CD8-positive, alpha-beta memory T cell (primary cell): Measurements from ENCODE around the gene TM9SF4. TPM values are rescaled to one million over a fixed set of nuclear protein-coding genes. Genes with fewer than 3 reads are reported as not detected.
"Not testable (repeated sequence)": the region's sequence is repeated elsewhere in the genome, so short reads cannot be mapped to it uniquely, and the experiment has no call there.

Source experiments
- CTCF ChIA-PET: fragments of 350-600 bp; sonication (Branson Sonifier 250); formaldehyde crosslinking; loops from one replicate; lab custom pipeline; 2021; ENCODE audit warnings: antibody characterized with exemption; lab: Charles Lee
- POLR2A ChIA-PET: fragments of 350-600 bp; sonication (Branson Sonifier 250); formaldehyde crosslinking; loops from one replicate; lab custom pipeline; 2021; ENCODE audit warnings: antibody characterized with exemption; lab: Charles Lee
- DNase-seq, 5 donors: peaks; one replicate each; pipeline versions ENCODE4 v3.0.0 to v3.0.0-alpha.2; 2020 to 2022; ENCODE audit warnings: mixed read lengths in 1 of 5
- H3K27ac ChIP-seq: one replicate; pipeline ENCODE4 v1.7.0; 2013; ENCODE audit warnings: low read depth, mild to moderate bottlenecking, low read length, moderate library complexity
- H3K27me3 ChIP-seq: 2 replicates; pipeline ENCODE4 v1.7.0; 2013; ENCODE audit warnings: low read length, mild to moderate bottlenecking; ENCODE audit not compliant: insufficient read depth, poor library complexity, severe bottlenecking
- H3K36me3 ChIP-seq: 2 replicates; pipeline ENCODE4 v1.7.0; 2013; ENCODE audit warnings: mild to moderate bottlenecking, low read length, moderate library complexity; ENCODE audit not compliant: insufficient read depth
- H3K4me1 ChIP-seq: 2 replicates; pipeline ENCODE4 v1.7.0; 2013; ENCODE audit warnings: mild to moderate bottlenecking, low read length, moderate library complexity; ENCODE audit not compliant: insufficient read depth
- H3K4me3 ChIP-seq: 2 replicates; pipeline ENCODE4 v1.7.0; 2013; ENCODE audit warnings: mild to moderate bottlenecking, low read length
- H3K9me3 ChIP-seq: 2 replicates; pipeline ENCODE4 v1.7.0; 2013; ENCODE audit warnings: mild to moderate bottlenecking, low read length
- H3K27ac Mint-ChIP-seq, 8 donors: one replicate each; pipeline ENCODE4 v1.8.0; 2020 to 2021; ENCODE audit warnings: mixed read lengths in 8 of 8, mild to moderate bottlenecking in 6 of 8, inconsistent platforms in 3 of 8, moderate library complexity in 3 of 8
- H3K27me3 Mint-ChIP-seq, 2 donors: one replicate each; pipeline ENCODE4 v1.8.0; 2020 to 2021; ENCODE audit warnings: mixed read lengths in 2 of 2, mild to moderate bottlenecking in 1 of 2, moderate library complexity in 1 of 2
- H3K36me3 Mint-ChIP-seq, 3 donors: one replicate each; pipeline ENCODE4 v1.8.0; 2020 to 2021; ENCODE audit warnings: mixed read lengths in 3 of 3, inconsistent platforms in 1 of 3, mild to moderate bottlenecking in 1 of 3
- H3K4me1 Mint-ChIP-seq, 3 donors: one replicate each; pipeline ENCODE4 v1.8.0; 2020 to 2021; ENCODE audit warnings: mixed read lengths in 3 of 3, inconsistent platforms in 1 of 3, mild to moderate bottlenecking in 1 of 3
- H3K4me3 Mint-ChIP-seq, 7 donors: one replicate each; pipeline ENCODE4 v1.8.0; 2020 to 2021; ENCODE audit warnings: mixed read lengths in 7 of 7, mild to moderate bottlenecking in 6 of 7, moderate library complexity in 4 of 7, inconsistent platforms in 2 of 7
- H3K9me3 Mint-ChIP-seq, 5 donors: one replicate each; pipeline ENCODE4 v1.8.0; 2020 to 2022; ENCODE audit warnings: mixed read lengths in 5 of 5, mild to moderate bottlenecking in 3 of 5, moderate library complexity in 2 of 5, inconsistent platforms in 1 of 5
- polyA plus RNA-seq: library from polyadenylated mRNA; unstranded; fragments of 300-500 nt; fragmentation: Illumina TruSeq; gene quantifications from one replicate; pipeline ENCODE4 v1.2.3, GENCODE V29; 2021
- total RNA-seq, 2 experiments: library from RNA; stranded (reverse); gene quantifications; one replicate each; pipeline ENCODE4 v1.2.3, GENCODE V29; 2021

TM9SF4 gene
- total and polyA plus RNA-seq, 3 experiments from 2014 or later: 44.0 to 49.8 (median 48.0) TPM

DNA sequence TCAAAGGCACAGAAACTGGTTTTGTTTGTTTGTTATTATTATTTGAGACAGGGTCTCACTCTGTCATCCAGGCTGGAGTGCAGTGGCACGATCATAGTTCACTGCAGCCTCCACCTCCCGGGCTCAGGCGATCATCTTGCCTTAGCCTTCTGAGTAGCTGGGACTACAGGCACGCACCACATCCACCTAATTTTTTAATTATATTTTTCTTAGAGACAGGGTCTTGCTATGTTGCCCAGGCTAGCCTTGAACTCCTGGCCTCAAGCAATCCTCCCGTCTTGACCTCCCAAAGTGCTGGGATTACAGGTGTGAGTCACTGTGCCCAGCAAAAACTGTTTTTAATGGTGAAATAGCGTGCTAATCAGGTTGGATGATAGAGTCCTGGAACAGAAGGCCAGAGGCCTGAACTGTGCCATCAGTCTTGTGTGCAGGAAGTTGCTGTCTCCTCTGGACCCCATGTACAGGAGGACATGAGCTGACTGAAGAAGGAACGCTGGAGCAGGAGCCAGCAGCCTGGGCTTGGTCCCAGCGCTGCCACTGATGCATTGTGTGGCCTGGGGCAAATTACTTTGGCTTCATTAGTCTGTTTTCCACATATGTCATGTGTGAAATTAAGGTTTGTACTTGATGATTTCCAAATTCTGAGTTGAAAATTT is 4.9 kb downstream of the TM9SF4 start:
- H3K4me1 Mint-ChIP-seq: peaks cover 59 to 82% (median 67%) of the 10 kb centered on the region in 3 donors
- ChIA-PET POLR2A (no interaction called here), CTCF (no interaction called here)
- H3K4me1 ChIP-seq: peaks cover 21% of the 10 kb centered on the region
- no peak overlapping the region for H3K27ac ChIP-seq
- no peaks in the 10 kb centered on the region for H3K27me3 Mint-ChIP-seq
- peak overlapping the region in 2 of 7 donors; percentile 52 to 74 for H3K4me3 Mint-ChIP-seq
- H3K36me3 Mint-ChIP-seq: peaks cover 0 to 36% (median 2%) of the 10 kb centered on the region in 3 donors
- no peak for DNase-seq
- no peaks in the 10 kb centered on the region for H3K9me3 Mint-ChIP-seq
- H3K4me3 ChIP-seq: no peak overlapping the region
- no peaks in the 10 kb centered on the region for H3K36me3 ChIP-seq
- H3K27ac Mint-ChIP-seq: peak overlapping the region in 2 of 8 donors; percentile 4 to 86
- no peaks in the 10 kb centered on the region for H3K9me3 ChIP-seq
- no peaks in the 10 kb centered on the region for H3K27me3 ChIP-seq

DNA sequence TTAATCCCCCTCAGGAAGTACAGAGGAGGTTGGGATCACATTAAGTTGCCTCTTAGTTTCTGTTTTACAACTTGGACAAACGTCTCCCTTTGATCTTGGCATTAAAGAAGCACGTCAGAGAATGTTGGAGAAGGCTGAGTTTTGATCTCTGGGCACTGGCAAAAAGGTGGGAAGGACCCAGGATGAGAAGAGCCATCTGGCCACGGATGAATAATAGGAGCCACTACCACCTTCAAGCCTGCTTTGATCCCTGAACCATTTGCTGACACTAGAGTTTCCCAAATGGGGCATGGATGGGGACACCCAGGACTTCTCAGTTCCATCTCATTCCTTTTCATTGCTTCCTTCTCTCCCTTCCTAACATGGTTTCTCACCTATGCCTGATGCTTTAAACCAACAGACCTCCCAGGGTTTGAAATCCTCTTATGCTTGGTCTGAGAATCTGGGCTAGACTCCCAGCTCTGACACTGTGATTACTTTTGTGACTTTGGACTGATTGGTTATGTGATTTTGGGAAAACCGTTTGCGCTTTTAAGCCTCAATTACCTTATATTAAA is 5.8 kb downstream of the TM9SF4 start:
- Mint-ChIP-seq H3K9me3 (no peaks in the 10 kb centered on the region), H3K36me3 (peaks cover 0 to 31% (median 2%) of the 10 kb centered on the region in 3 donors), H3K4me3 (peak overlapping the region in 2 of 7 donors; percentile 10 to 50), H3K27me3 (no peaks in the 10 kb centered on the region), H3K4me1 (peaks cover 53 to 77% (median 62%) of the 10 kb centered on the region in 3 donors), H3K27ac (peak overlapping the region in 5 of 8 donors; percentile 48 to 86 (median 54))
- Histone ChIP-seq H3K36me3 (no peaks in the 10 kb centered on the region), H3K27me3 (no peaks in the 10 kb centered on the region), H3K27ac (no peak overlapping the region), H3K4me3 (no peak overlapping the region), H3K9me3 (no peaks in the 10 kb centered on the region), H3K4me1 (peaks cover 16% of the 10 kb centered on the region)
- ChIA-PET CTCF (interaction anchor here (0.7 kb wide), 1 partner anchor 11 kb away, joined by 3 read pairs; no protein-coding TSS in a partner anchor), POLR2A (no interaction called here)
- no peak for DNase-seq

DNA sequence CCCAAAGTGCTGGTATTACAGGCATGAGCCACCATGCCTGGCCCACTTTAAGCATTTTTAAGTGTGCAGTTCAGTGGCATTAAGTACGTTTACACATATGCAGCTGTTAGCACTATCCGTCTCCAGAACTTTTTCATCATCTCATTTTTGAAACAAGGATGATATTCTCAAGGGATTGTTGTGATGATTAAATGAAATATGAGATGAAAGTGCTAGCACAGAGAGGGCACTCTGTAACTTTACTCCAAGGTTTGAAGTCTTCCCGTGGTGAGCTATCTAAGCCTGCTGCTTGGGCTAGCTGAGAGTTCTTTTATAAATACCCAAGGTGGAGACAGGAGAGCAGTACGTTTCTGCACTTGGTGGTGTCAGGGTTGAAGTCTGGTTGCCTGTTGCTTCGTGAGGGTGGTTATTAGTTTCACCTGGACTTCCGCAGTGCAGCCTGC is 6.6 kb downstream of the TM9SF4 start:
- H3K4me1 ChIP-seq: peaks cover 10% of the 10 kb centered on the region
- no peak overlapping the region for H3K4me3 Mint-ChIP-seq
- no peaks in the 10 kb centered on the region for H3K27me3 ChIP-seq
- H3K27me3 Mint-ChIP-seq: no peaks in the 10 kb centered on the region
- peak overlapping the region in 3 of 8 donors; percentile 36 to 68 (median 52) for H3K27ac Mint-ChIP-seq
- no peak for DNase-seq
- no peaks in the 10 kb centered on the region for H3K9me3 Mint-ChIP-seq
- H3K4me3 ChIP-seq: no peak overlapping the region
- H3K36me3 Mint-ChIP-seq: peaks cover 0 to 29% (median 2%) of the 10 kb centered on the region in 3 donors
- no peaks in the 10 kb centered on the region for H3K36me3 ChIP-seq
- no peak overlapping the region for H3K27ac ChIP-seq
- CTCF ChIA-PET: interaction anchor here (0.7 kb wide), 1 partner anchor 10 kb away, joined by 3 read pairs; no protein-coding TSS in a partner anchor
- peaks cover 48 to 74% (median 57%) of the 10 kb centered on the region in 3 donors for H3K4me1 Mint-ChIP-seq
- POLR2A ChIA-PET: interaction anchor here (0.7 kb wide), 1 partner anchor 134 kb away, joined by 4 read pairs; no protein-coding TSS in a partner anchor
- no peaks in the 10 kb centered on the region for H3K9me3 ChIP-seq

DNA sequence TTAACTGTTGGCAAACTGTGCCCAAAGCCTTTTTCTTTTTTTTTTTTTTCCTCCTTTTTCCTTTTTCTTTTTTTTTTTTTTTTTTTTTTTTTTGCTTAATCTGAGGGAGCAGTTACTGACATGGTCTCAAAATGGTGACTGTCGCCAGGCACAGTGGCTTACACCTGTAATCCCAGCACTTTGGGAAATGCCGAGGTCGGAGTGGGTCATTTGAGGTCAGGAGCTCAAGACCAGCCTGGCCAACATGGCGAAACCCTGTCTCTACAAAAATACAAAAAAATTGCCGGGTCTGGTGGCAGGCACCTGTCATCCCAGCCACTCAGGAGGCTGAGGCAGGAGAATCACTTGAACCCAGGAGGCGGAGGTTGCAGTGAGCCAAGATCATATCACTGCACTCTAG is 7.3 kb downstream of the TM9SF4 start:
- H3K9me3 Mint-ChIP-seq, DNase-seq, H3K4me3 ChIP-seq, CTCF ChIA-PET, H3K9me3 ChIP-seq, H3K4me1 ChIP-seq, H3K36me3 ChIP-seq, H3K27ac ChIP-seq, H3K27me3 ChIP-seq, H3K27me3 Mint-ChIP-seq: not testable (repeated sequence)
- Mint-ChIP-seq H3K4me3 (peak overlapping the region in 1 of 7 donors; percentile 8), H3K4me1 (peaks cover 42 to 67% (median 50%) of the 10 kb centered on the region in 3 donors), H3K27ac (peak overlapping the region in 1 of 8 donors; percentile 83), H3K36me3 (peaks cover 0 to 28% (median 2%) of the 10 kb centered on the region in 3 donors)
- POLR2A ChIA-PET: interaction anchor here (0.7 kb wide), 1 partner anchor 133 kb away, joined by 4 read pairs; no protein-coding TSS in a partner anchor

DNA sequence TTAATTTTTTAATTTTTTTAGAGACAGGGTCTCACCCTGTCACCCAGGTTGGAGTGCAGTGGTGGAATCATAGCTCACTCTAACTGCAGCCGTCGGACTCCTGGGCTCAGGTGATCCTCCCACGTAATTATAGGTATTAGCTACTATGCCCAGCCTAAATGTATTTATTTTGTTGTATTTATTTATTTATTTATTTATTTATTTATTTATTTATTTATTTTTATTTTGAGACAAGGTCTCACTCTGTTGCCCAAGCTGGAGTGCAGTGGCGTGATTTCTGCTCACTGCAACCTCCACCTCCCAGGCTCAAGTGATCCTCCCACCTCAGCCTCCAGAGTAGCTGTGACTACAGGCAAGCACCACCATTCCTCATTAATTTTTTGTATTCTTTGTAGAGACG is 8.9 kb downstream of the TM9SF4 start:
- DNase-seq, H3K4me3 Mint-ChIP-seq, H3K27ac Mint-ChIP-seq, H3K9me3 ChIP-seq, CTCF ChIA-PET, H3K27me3 ChIP-seq, H3K36me3 ChIP-seq, H3K27me3 Mint-ChIP-seq, H3K4me3 ChIP-seq, H3K4me1 ChIP-seq, H3K27ac ChIP-seq, H3K9me3 Mint-ChIP-seq, POLR2A ChIA-PET: not testable (repeated sequence)
- Mint-ChIP-seq H3K4me1 (peaks cover 34 to 55% (median 38%) of the 10 kb centered on the region in 3 donors), H3K36me3 (peaks cover 0 to 24% (median 2%) of the 10 kb centered on the region in 3 donors)

DNA sequence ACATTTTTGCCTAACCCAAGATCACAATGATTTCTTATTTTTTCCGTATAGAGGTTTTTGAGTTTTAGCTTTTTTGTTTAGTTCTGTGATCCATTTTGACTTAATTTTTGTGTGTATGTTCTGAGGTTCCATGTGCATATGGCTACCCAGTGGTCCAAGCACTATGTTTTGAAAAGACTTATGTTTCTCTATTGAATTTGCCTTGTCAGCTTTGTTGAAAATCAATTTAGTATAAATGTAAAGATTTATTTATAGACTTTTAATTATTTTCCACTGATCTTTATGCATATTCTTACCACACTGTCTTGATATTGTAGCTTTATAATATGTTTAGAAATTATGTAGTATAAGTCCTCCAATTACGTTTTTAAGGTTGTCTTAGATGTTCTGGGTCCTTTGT is 10.2 kb downstream of the TM9SF4 start:
- Histone ChIP-seq H3K4me3 (no peak overlapping the region), H3K9me3 (no peaks in the 10 kb centered on the region), H3K4me1 (peaks cover 10% of the 10 kb centered on the region), H3K36me3 (no peaks in the 10 kb centered on the region), H3K27ac (no peak overlapping the region), H3K27me3 (no peaks in the 10 kb centered on the region)
- no peaks in the 10 kb centered on the region for H3K27me3 Mint-ChIP-seq
- H3K27ac Mint-ChIP-seq: no peak overlapping the region
- ChIA-PET CTCF (no interaction called here), POLR2A (no interaction called here)
- H3K4me3 Mint-ChIP-seq: no peak overlapping the region
- no peak for DNase-seq
- peaks cover 26 to 45% (median 38%) of the 10 kb centered on the region in 3 donors for H3K4me1 Mint-ChIP-seq
- H3K36me3 Mint-ChIP-seq: peaks cover 0 to 25% (median 4%) of the 10 kb centered on the region in 3 donors
- H3K9me3 Mint-ChIP-seq: no peaks in the 10 kb centered on the region

DNA sequence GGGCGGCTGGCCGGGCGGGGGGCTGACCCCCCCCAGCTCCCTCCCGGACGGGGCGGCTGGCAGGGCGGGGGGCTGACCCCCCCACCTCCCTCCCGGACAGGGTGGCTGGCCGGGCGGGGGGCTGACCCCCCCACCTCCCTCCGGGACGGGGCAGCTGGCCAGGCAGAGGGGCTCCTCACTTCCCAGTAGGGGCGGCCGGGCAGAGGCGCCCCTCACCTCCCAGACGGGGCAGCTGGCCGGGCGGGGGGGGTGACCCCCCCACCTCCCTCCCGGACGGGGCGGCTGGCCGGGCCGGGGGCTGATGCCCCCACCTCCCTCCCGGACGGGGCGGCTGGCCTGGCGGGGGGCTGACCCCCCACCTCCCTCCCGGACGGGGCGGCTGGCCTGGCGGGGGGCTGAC is 12.4 kb downstream of the TM9SF4 start:
- H3K27me3 Mint-ChIP-seq, CTCF ChIA-PET, H3K36me3 ChIP-seq, H3K4me3 Mint-ChIP-seq, H3K4me1 ChIP-seq, H3K4me3 ChIP-seq, H3K27ac Mint-ChIP-seq, H3K27me3 ChIP-seq, H3K27ac ChIP-seq, H3K9me3 ChIP-seq, POLR2A ChIA-PET, DNase-seq, H3K9me3 Mint-ChIP-seq: not testable (repeated sequence)
- Mint-ChIP-seq H3K4me1 (peaks cover 18 to 26% (median 22%) of the 10 kb centered on the region in 3 donors), H3K36me3 (peaks cover 0 to 22% (median 5%) of the 10 kb centered on the region in 3 donors)

DNA sequence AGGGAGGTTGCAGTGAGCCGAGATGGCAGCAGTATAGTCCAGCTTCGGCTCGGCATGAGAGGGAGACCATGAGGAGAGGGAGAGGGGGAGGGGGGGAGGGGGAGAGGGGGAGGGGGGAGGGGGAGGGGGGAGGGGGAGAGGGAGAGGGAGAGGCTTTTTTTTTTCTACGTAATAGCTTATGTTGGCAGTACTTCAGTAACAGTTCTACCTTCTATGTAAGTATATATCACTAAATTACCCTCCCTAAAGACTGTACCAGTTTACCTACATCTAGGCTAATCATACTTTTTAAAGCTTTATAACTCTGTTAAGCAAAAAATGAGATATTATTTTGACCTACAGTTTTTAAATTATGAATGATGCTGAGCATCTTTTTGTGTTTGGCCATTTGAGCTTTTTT is 13.6 kb downstream of the TM9SF4 start:
- Histone ChIP-seq H3K27ac (no peak overlapping the region), H3K36me3 (no peaks in the 10 kb centered on the region), H3K4me3 (no peak overlapping the region), H3K9me3 (no peaks in the 10 kb centered on the region), H3K27me3 (no peaks in the 10 kb centered on the region), H3K4me1 (no peaks in the 10 kb centered on the region)
- POLR2A ChIA-PET: no interaction called here
- Mint-ChIP-seq H3K4me3 (no peak overlapping the region), H3K9me3 (no peaks in the 10 kb centered on the region), H3K27me3 (no peaks in the 10 kb centered on the region), H3K27ac (no peak overlapping the region), H3K36me3 (peaks cover 0 to 23% (median 5%) of the 10 kb centered on the region in 3 donors), H3K4me1 (peaks cover 9 to 22% (median 11%) of the 10 kb centered on the region in 3 donors)
- CTCF ChIA-PET: no interaction called here
- DNase-seq: no peak
